ENCODE measurements around the gene ASCL5. TPM values are rescaled to one million over a fixed set of nuclear protein-coding genes. Genes with fewer than 3 reads are reported as not detected.

The ASCL5 gene
- total and polyA plus RNA-seq, 3 donors from 2014 or later: 0.24 TPM; not detected in 2

GRCh38 chr1:201069636-201070035 is 57.3 kb downstream of the ASCL5 start:
- 93 to 96% methylated on average over 3 of the region's 3 CpGs for WGBS, 2 donors
- no peaks in the 10 kb centered on the region for H3K36me3 ChIP-seq (ENCODE audit: low read depth, missing control alignments)
- H3K27me3 ChIP-seq: no peaks in the 10 kb centered on the region
- H3K4me3 ChIP-seq: no peak overlapping the region
- TF ChIP-seq, protein P1, sequence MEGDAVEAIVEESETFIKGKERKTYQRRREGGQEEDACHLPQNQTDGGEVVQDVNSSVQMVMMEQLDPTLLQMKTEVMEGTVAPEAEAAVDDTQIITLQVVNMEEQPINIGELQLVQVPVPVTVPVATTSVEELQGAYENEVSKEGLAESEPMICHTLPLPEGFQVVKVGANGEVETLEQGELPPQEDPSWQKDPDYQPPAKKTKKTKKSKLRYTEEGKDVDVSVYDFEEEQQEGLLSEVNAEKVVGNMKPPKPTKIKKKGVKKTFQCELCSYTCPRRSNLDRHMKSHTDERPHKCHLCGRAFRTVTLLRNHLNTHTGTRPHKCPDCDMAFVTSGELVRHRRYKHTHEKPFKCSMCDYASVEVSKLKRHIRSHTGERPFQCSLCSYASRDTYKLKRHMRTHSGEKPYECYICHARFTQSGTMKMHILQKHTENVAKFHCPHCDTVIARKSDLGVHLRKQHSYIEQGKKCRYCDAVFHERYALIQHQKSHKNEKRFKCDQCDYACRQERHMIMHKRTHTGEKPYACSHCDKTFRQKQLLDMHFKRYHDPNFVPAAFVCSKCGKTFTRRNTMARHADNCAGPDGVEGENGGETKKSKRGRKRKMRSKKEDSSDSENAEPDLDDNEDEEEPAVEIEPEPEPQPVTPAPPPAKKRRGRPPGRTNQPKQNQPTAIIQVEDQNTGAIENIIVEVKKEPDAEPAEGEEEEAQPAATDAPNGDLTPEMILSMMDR (IDR thresholded peaks at IDR 0.05): no peak
- TF ChIP-seq POLR2A (IDR thresholded peaks at IDR 0.05): no peak
- intact Hi-C loops (cut with DNase I; ENCODE audit: low total_unique reads): no loop called here
- no peak for DNase-seq
- H3K9me3 ChIP-seq: no peaks in the 10 kb centered on the region
- H3K4me1 ChIP-seq: no peaks in the 10 kb centered on the region
- H3K27ac ChIP-seq: no peak overlapping the region

DNA sequence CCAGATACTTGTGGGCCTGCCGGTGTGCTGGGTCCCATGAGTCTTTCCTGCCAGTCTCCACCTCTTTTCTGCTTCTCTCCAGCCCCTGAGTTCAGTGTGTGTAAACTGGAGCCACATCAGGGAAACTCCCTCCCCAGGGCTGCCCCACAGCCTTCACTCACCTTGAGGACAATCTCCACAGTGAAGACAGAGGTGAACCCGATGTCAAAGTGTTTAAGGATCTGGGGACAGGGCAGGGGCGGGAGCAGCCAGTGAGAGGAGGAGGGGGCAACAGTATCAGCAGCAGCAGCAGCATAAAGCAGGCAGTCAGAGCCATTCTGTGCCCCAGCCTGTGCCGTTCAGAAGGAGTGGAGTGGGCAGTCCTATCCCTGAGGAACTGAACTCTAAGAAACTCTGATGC is 58.0 kb downstream of the ASCL5 start:
- no peak overlapping the region for H3K4me3 ChIP-seq
- 63 to 72% methylated on average over 4 of the region's 4 CpGs for WGBS, 2 donors

DNA sequence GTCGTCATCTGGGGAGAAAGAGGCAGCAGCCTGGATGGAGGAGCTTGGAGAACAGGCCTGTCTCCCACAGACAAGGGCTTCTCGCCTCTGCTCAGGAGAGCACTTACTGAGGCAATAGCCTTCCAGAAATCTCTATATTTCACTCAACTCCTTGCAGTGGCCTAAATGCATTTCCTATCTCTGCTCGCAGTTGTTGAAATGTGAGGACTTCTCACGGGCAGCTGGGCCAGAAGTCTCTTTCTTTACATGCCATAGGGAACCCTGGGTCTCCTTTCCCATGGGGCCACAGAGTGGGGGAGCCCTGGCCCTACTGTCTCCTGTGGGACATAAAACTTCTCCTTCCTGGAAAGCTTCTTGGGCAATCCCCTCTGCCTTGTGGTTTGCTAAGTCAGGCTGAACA is 60.0 kb downstream of the ASCL5 start:
- 95 to 100% methylated on average over 2 to 4 of the region's 4 CpGs for WGBS, 2 donors
- no peaks in the 10 kb centered on the region for H3K27me3 ChIP-seq
- H3K36me3 ChIP-seq (ENCODE audit: low read depth, missing control alignments): no peaks in the 10 kb centered on the region

More for the DNA sequence above, 58.0 kb downstream of the ASCL5 start:
- no peaks in the 10 kb centered on the region for H3K4me1 ChIP-seq
- no peak for DNase-seq
- no peak overlapping the region for H3K27ac ChIP-seq
- H3K9me3 ChIP-seq: no peaks in the 10 kb centered on the region
- H3K36me3 ChIP-seq (ENCODE audit: low read depth, missing control alignments): no peaks in the 10 kb centered on the region
- H3K27me3 ChIP-seq: no peaks in the 10 kb centered on the region
- no peak for TF ChIP-seq POLR2A (IDR thresholded peaks at IDR 0.05)
- TF ChIP-seq, protein P1 (IDR thresholded peaks at IDR 0.05): no peak
- intact Hi-C loops (cut with DNase I; ENCODE audit: low total_unique reads): no loop called here

DNA sequence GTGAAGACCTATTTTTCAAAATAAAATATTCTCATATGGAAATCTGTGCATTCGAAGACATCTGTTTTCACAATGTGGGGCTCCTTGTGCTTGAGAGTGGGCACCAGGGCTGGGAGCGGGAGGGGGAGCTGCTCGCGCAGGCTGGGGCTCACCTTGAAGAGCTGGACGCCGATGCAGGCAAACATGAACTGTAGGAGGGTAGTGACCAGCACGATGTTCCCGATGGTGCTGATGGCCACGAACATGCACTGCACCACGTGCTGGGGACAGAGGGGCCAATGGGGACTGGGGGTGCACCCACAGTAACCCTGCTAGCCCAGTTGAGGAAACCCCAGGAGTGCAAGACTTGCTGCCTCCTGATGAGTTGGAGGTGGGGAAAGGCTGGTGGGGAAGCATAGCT is 61.3 kb downstream of the ASCL5 start:
- Histone ChIP-seq H3K9me3 (no peaks in the 10 kb centered on the region), H3K4me3 (no peak overlapping the region), H3K36me3 (ENCODE audit: low read depth, missing control alignments) (no peaks in the 10 kb centered on the region), H3K4me1 (no peaks in the 10 kb centered on the region), H3K27ac (no peak overlapping the region), H3K27me3 (no peaks in the 10 kb centered on the region)
- WGBS, 2 donors: 92 to 95% methylated on average over 10 of the region's 10 CpGs
- TF ChIP-seq, protein P1 (IDR thresholded peaks at IDR 0.05): no peak
- no peak for TF ChIP-seq POLR2A (IDR thresholded peaks at IDR 0.05)
- intact Hi-C loops (cut with DNase I; ENCODE audit: low total_unique reads): no loop called here
- DNase-seq: no peak

More for the DNA sequence above, 60.0 kb downstream of the ASCL5 start:
- TF ChIP-seq POLR2A (IDR thresholded peaks at IDR 0.05): no peak
- TF ChIP-seq, protein P1 (IDR thresholded peaks at IDR 0.05): no peak
- Histone ChIP-seq H3K9me3 (no peaks in the 10 kb centered on the region), H3K27ac (no peak overlapping the region), H3K4me3 (no peak overlapping the region), H3K4me1 (no peaks in the 10 kb centered on the region)
- intact Hi-C loops (cut with DNase I; ENCODE audit: low total_unique reads): no loop called here
- DNase-seq: no peak

DNA sequence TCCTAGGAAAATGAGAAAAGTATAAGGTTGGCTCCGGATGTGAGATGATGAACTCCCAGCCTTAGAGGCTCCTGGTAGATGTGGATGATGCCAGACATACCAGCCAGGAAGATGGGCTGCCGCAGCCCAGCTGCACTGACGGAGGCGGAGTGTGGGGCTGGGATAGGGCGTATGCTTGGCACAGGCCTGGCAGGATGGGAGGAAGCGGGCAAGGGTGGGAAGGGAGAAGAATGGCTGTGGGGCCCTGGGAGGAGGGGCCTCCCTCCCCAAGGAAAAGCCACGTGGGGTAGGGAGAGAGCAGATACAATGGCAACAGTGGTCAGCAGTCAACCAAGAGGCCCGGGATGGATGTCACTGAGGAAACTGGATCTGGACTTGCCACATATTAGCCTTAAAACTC is 62.2 kb downstream of the ASCL5 start:
- intact Hi-C loops (cut with DNase I; ENCODE audit: low total_unique reads): no loop called here

More for the DNA sequence above, 62.2 kb downstream of the ASCL5 start:
- no peak for DNase-seq
- WGBS, 2 donors: 85 to 90% methylated on average over 8 of the region's 8 CpGs
- no peaks in the 10 kb centered on the region for H3K27me3 ChIP-seq
- no peaks in the 10 kb centered on the region for H3K4me1 ChIP-seq
- no peaks in the 10 kb centered on the region for H3K9me3 ChIP-seq
- no peak overlapping the region for H3K27ac ChIP-seq
- no peaks in the 10 kb centered on the region for H3K36me3 ChIP-seq (ENCODE audit: low read depth, missing control alignments)
- no peak for TF ChIP-seq POLR2A (IDR thresholded peaks at IDR 0.05)
- TF ChIP-seq, protein P1 (IDR thresholded peaks at IDR 0.05): no peak
- no peak overlapping the region for H3K4me3 ChIP-seq
